Measurements from ENCODE around the gene LETMD1.
"Not testable (repeated sequence)": the region's sequence is repeated elsewhere in the genome, so short reads cannot be mapped to it uniquely, and the experiment has no call there.

Gene LETMD1

DNA sequence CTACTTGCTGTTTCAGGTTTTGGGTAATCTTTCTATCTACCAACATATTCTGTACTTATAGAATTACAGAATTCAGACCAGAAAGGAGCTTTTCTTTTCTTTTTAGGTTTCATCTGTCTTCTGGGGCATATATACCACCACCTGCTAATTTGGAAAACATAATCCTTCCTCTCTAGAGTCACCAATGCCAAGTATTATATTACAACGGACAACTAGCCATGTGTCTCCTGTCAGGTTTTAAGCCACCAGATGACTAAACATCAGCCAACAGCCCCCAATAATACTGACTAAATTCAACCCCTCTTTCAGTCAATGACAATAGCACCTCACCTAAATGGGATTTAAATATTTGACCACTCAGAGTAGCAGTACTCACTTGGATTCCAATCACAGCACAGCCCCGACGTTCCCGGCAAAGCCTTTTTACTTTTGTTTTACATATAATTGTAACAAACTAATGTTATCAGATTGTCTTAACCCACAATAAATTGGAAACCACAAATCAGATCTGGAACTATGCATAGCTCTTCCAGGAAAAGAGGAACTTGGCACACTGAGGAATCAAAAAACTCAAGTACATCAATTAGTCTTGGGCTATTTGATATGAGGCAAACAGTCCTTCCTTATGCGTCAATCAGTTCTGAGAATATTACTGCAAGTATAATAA lies 35.4 kb upstream of the LETMD1 start:
- ATAC-seq (ENCODE audit: insufficient read depth, low read depth) = no peak

DNA sequence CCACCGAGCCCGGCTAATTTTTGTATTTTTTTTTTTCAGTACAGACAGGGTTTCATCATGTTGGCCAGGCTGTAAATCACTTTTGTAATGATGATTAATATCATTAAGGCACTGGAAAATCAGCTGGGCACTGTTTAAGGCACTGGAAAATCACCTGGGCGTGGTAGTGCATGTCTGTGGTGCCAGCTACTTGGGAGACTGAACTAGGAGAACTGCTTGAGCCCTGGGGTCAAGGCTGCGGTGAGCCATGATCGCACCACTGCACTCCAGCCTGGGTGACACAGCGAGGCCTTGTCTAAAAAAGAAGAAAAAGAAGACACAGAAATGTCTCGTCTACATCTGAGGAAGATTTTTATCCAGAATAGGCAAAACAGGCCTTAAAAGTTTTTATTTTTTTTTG lies 34.7 kb upstream of the LETMD1 start:
- peaks cover 19% of the 10 kb centered on the region; the same call in 1 of the 2 replicates for H4K20me1 ChIP-seq (ENCODE audit: insufficient read depth, low read length)
- H3K36me3 ChIP-seq (ENCODE audit: insufficient read depth, low read length) = peaks cover 5% of the 10 kb centered on the region
- H3K27ac ChIP-seq (ENCODE audit: low read length) = no peak overlapping the region
- no peaks in the 10 kb centered on the region for H3K9me3 ChIP-seq (ENCODE audit: insufficient read depth, low read length, severe bottlenecking)
- no peak overlapping the region for H2AFZ ChIP-seq (ENCODE audit: low read depth, low read length)
- H3K4me1 ChIP-seq (ENCODE audit: insufficient read depth, low read length) = peaks cover 10% of the 10 kb centered on the region
- peaks cover 95% of the 10 kb centered on the region for H3K79me2 ChIP-seq (ENCODE audit: insufficient read depth, low read length)
- no peaks in the 10 kb centered on the region for H3K27me3 ChIP-seq (ENCODE audit: insufficient read depth, low read length, poor library complexity)
- no peak overlapping the region for H3K4me3 ChIP-seq (ENCODE audit: low read depth in 1 of 2, low read length in 2 of 2)
- no peak overlapping the region for H3K4me2 ChIP-seq (ENCODE audit: insufficient read depth, low read length)
- H3K9ac ChIP-seq (ENCODE audit: low read depth, low read length) = no peak overlapping the region
- ATAC-seq (ENCODE audit: insufficient read depth, low read depth) = no peak
- DNase-seq = no peak
- TF ChIP-seq EZH2 (IDR thresholded peaks at IDR 0.05; ENCODE audit: borderline replicate concordance, low read depth, low read length, severe bottlenecking) = no peak
- TF ChIP-seq, protein P1, sequence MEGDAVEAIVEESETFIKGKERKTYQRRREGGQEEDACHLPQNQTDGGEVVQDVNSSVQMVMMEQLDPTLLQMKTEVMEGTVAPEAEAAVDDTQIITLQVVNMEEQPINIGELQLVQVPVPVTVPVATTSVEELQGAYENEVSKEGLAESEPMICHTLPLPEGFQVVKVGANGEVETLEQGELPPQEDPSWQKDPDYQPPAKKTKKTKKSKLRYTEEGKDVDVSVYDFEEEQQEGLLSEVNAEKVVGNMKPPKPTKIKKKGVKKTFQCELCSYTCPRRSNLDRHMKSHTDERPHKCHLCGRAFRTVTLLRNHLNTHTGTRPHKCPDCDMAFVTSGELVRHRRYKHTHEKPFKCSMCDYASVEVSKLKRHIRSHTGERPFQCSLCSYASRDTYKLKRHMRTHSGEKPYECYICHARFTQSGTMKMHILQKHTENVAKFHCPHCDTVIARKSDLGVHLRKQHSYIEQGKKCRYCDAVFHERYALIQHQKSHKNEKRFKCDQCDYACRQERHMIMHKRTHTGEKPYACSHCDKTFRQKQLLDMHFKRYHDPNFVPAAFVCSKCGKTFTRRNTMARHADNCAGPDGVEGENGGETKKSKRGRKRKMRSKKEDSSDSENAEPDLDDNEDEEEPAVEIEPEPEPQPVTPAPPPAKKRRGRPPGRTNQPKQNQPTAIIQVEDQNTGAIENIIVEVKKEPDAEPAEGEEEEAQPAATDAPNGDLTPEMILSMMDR (IDR thresholded peaks at IDR 0.05; ENCODE audit: borderline replicate concordance, extremely low read depth, low read length, poor library complexity, severe bottlenecking) = no peak

More for the DNA sequence above, 35.4 kb upstream of the LETMD1 start:
- Histone ChIP-seq H4K20me1 (ENCODE audit: insufficient read depth, low read length) (peaks cover 19% of the 10 kb centered on the region; the same call in 1 of the 2 replicates), H3K9me3 (ENCODE audit: insufficient read depth, low read length, severe bottlenecking) (no peaks in the 10 kb centered on the region), H3K79me2 (ENCODE audit: insufficient read depth, low read length) (peaks cover 95% of the 10 kb centered on the region), H3K4me1 (ENCODE audit: insufficient read depth, low read length) (peaks cover 10% of the 10 kb centered on the region), H3K4me3 (ENCODE audit: low read depth in 1 of 2, low read length in 2 of 2) (no peak overlapping the region), H3K36me3 (ENCODE audit: insufficient read depth, low read length) (peaks cover 12% of the 10 kb centered on the region), H3K27ac (ENCODE audit: low read length) (no peak overlapping the region), H3K27me3 (ENCODE audit: insufficient read depth, low read length, poor library complexity) (no peaks in the 10 kb centered on the region), H2AFZ (ENCODE audit: low read depth, low read length) (no peak overlapping the region), H3K9ac (ENCODE audit: low read depth, low read length) (no peak overlapping the region), H3K4me2 (ENCODE audit: insufficient read depth, low read length) (no peak overlapping the region)
- no peak for TF ChIP-seq EZH2 (IDR thresholded peaks at IDR 0.05; ENCODE audit: borderline replicate concordance, low read depth, low read length, severe bottlenecking)
- TF ChIP-seq, protein P1 (IDR thresholded peaks at IDR 0.05; ENCODE audit: borderline replicate concordance, extremely low read depth, low read length, poor library complexity, severe bottlenecking) = no peak
- no peak for DNase-seq

DNA sequence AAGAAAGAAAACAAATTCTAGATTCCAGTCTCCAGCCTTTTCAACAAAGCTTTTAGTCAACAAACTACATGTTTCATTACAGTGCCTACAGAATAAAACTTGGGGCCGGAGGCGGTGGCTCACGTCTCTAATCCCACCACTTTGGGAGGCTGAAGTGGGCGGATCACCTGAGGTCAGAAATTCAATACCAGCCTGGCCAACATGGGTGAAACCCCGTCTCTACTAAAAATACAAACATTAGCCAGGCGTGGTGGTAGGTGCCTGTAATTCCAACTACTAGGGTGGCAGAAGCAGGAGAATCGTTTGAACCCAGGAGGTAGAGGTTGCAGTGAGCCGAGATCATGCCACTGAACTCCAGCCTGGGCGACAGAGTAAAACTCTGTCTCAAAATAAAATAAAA lies 33.7 kb upstream of the LETMD1 start:
- Histone ChIP-seq H3K79me2 (ENCODE audit: insufficient read depth, low read length) (peaks cover 95% of the 10 kb centered on the region), H4K20me1 (ENCODE audit: insufficient read depth, low read length) (peaks cover 15% of the 10 kb centered on the region; the same call in 1 of the 2 replicates)
- ATAC-seq (ENCODE audit: insufficient read depth, low read depth) = not testable (repeated sequence)

DNA sequence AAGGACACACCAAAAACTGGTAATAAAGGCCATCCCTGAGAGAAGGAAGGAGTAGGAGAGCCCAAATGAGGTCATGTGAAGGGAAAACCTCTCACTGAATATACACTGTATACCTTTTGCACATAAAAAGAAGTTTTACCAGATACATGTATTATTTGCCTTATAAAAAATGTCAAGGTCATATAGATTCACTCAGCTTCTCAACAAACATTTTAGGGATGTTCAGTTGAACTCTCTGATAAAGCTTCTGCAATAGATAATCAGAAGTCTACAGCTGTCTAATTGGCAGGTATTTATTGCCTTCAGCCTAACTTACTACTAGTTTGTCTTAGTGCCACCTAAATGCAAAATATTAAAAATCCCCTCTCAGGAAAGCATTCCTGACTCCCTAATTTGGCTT lies 30.7 kb upstream of the LETMD1 start:
- Histone ChIP-seq H2AFZ (ENCODE audit: low read depth, low read length) (no peak overlapping the region), H3K4me1 (ENCODE audit: insufficient read depth, low read length) (peaks cover 36% of the 10 kb centered on the region), H4K20me1 (ENCODE audit: insufficient read depth, low read length) (peaks cover 6% of the 10 kb centered on the region; the same call in 1 of the 2 replicates), H3K79me2 (ENCODE audit: insufficient read depth, low read length) (peaks cover 97% of the 10 kb centered on the region), H3K27me3 (ENCODE audit: insufficient read depth, low read length, poor library complexity) (no peaks in the 10 kb centered on the region), H3K4me3 (ENCODE audit: low read depth in 1 of 2, low read length in 2 of 2) (no peak overlapping the region), H3K36me3 (ENCODE audit: insufficient read depth, low read length) (no peaks in the 10 kb centered on the region), H3K4me2 (ENCODE audit: insufficient read depth, low read length) (no peak overlapping the region), H3K9me3 (ENCODE audit: insufficient read depth, low read length, severe bottlenecking) (no peaks in the 10 kb centered on the region), H3K9ac (ENCODE audit: low read depth, low read length) (no peak overlapping the region), H3K27ac (ENCODE audit: low read length) (no peak overlapping the region)
- no peak for DNase-seq
- TF ChIP-seq EZH2 (IDR thresholded peaks at IDR 0.05; ENCODE audit: borderline replicate concordance, low read depth, low read length, severe bottlenecking) = no peak
- TF ChIP-seq, protein P1 (IDR thresholded peaks at IDR 0.05; ENCODE audit: borderline replicate concordance, extremely low read depth, low read length, poor library complexity, severe bottlenecking) = no peak
- no peak for ATAC-seq (ENCODE audit: insufficient read depth, low read depth)

More for the DNA sequence above, 33.7 kb upstream of the LETMD1 start:
- DNase-seq; H3K36me3 ChIP-seq (ENCODE audit: insufficient read depth, low read length); H3K4me1 ChIP-seq (ENCODE audit: insufficient read depth, low read length); H3K27ac ChIP-seq (ENCODE audit: low read length); H3K9me3 ChIP-seq (ENCODE audit: insufficient read depth, low read length, severe bottlenecking); H3K9ac ChIP-seq (ENCODE audit: low read depth, low read length); H3K4me2 ChIP-seq (ENCODE audit: insufficient read depth, low read length); H2AFZ ChIP-seq (ENCODE audit: low read depth, low read length); H3K27me3 ChIP-seq (ENCODE audit: insufficient read depth, low read length, poor library complexity); H3K4me3 ChIP-seq (ENCODE audit: low read depth in 1 of 2, low read length in 2 of 2): not testable (repeated sequence)

Measured in DND-41 (cell line).